ENCODE results near the gene ABAT. TPM values are rescaled to one million over a fixed set of nuclear protein-coding genes. Genes with fewer than 3 reads are reported as not detected.

Gene ABAT
- total RNA-seq, 2 donors from 2014 or later, result 9.3 to 9.8 TPM

GRCh38 chr16:8831450-8831849 is 157.0 kb downstream of the ABAT start:
- TF ChIP-seq CTCF (IDR thresholded peaks at IDR 0.05), result no peak
- Histone ChIP-seq H3K36me3 (peaks cover 13% of the 10 kb centered on the region), H3K27me3 (replicated peaks; ENCODE audit: insufficient read depth) (no peaks in the 10 kb centered on the region), H3K4me3 (no peak overlapping the region), H3K27ac (no peak overlapping the region), H3K9me3 (no peaks in the 10 kb centered on the region), H3K4me1 (ENCODE audit: control insufficient read depth in 1 of 2, low read depth in 2 of 2) (no peaks in the 10 kb centered on the region)
- DNase-seq (ENCODE audit: low spot score), result no peak
- ATAC-seq (ENCODE audit: insufficient number of reproducible peaks, low FRiP score, low read depth), result no peak

GRCh38 chr16:8831871-8832716 is 157.7 kb downstream of the ABAT start:
- Histone ChIP-seq H3K9me3 (no peaks in the 10 kb centered on the region), H3K27me3 (replicated peaks; ENCODE audit: insufficient read depth) (no peaks in the 10 kb centered on the region), H3K36me3 (peaks cover 13% of the 10 kb centered on the region), H3K27ac (no peak overlapping the region), H3K4me1 (ENCODE audit: control insufficient read depth in 1 of 2, low read depth in 2 of 2) (no peaks in the 10 kb centered on the region), H3K4me3 (no peak overlapping the region)
- no peak for DNase-seq (ENCODE audit: low spot score)
- no peak for ATAC-seq (ENCODE audit: insufficient number of reproducible peaks, low FRiP score, low read depth)
- TF ChIP-seq CTCF (IDR thresholded peaks at IDR 0.05), result no peak

- no peak for ATAC-seq (ENCODE audit: insufficient number of reproducible peaks, low FRiP score, low read depth)
- Histone ChIP-seq H3K36me3 (peaks cover 13% of the 10 kb centered on the region), H3K4me3 (no peak overlapping the region), H3K27ac (no peak overlapping the region), H3K27me3 (replicated peaks; ENCODE audit: insufficient read depth) (no peaks in the 10 kb centered on the region), H3K9me3 (no peaks in the 10 kb centered on the region), H3K4me1 (ENCODE audit: control insufficient read depth in 1 of 2, low read depth in 2 of 2) (no peaks in the 10 kb centered on the region)
- no peak for DNase-seq (ENCODE audit: low spot score)
- TF ChIP-seq CTCF (IDR thresholded peaks at IDR 0.05), result no peak
Measured at GRCh38 chr16:8832717-8833105, 158.3 kb downstream of the ABAT start.

Other genes with a start within 250 kb of the ABAT start
- not detected for gene TMEM114, start 84.1 kb upstream of the ABAT start, total RNA-seq
- 10 to 100 TPM; 19.6 to 34.6 TPM for gene METTL22, start 52.9 kb upstream of the ABAT start, total RNA-seq
- 1 to 10 TPM; 1.8 to 3.2 TPM for gene TMEM186, start 123.0 kb downstream of the ABAT start, total RNA-seq
- gene PMM2, start 123.2 kb downstream of the ABAT start, total RNA-seq, result 10 to 100 TPM; 22.9 to 59.3 TPM
- gene CARHSP1, start 194.4 kb downstream of the ABAT start, total RNA-seq, result 100 to 1,000 TPM in 1 of 2 donors, 10 to 100 TPM in 1; 62.7 to 100 TPM
- not detected for gene LITAFD, start 207.7 kb downstream of the ABAT start, total RNA-seq